IPS-NIHi7 (cell line): Measurements from ENCODE around the gene RNF217.

Experiments used
- DNase-seq: peaks from one replicate; pipeline ENCODE4 v3.0.0; 2012; ENCODE audit warnings: mixed read lengths; ENCODE audit errors: extremely low spot score

The RNF217 gene

GRCh38 chr6:124989136-124989983, 27.1 kb downstream of the RNF217 start:
- no peak for DNase-seq

- DNase-seq: no peak
These were observed 28.8 kb downstream of the RNF217 start for GRCh38 chr6:124990988-124991387.

DNA sequence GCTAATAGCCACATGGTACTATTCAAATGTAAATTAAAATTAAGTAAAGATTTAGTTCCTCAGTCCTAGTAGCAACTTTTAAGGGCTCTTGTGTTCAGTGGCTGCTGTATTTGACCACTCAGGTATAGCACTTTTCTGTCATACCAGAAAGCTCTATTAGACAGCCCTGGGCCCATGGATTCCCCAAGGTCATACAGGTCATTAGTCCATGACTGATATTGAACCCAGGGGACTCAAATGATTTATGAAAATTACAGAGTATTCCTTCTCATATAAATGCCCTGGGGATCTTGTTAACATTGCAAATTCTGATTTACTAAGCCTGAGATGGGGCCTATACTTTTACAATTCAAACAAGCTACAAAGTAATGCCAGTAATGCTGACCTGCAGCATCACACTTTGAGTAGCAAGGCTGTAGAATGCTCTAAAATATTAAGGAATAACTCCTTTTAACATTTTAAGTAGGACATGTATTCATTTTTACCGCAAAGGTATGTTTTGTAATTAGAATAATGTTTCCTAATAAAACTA, 29.6 kb downstream of the RNF217 start:
- DNase-seq: no peak

DNA sequence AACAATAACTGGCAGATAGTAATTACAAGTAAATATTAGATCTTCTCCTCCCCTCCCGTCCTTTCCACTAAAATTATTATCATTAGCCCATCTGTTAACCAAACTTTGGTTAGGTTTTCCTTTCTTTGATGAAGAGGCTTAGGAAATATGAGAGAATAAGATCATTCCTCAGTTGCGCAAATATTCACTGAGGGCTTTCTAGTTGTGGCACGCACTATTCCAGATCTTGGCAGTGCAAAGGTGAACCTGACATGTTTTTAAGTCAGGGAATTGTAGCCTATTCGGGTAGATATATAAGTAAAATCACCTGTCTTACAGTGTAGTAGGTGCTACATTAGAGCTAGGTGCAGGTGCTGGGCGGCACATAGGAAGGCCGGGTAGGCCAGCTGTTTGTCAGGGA, 31.1 kb downstream of the RNF217 start:
- DNase-seq: no peak

- no peak for DNase-seq
These were observed 32.4 kb downstream of the RNF217 start for GRCh38 chr6:124994648-124995047.

DNA sequence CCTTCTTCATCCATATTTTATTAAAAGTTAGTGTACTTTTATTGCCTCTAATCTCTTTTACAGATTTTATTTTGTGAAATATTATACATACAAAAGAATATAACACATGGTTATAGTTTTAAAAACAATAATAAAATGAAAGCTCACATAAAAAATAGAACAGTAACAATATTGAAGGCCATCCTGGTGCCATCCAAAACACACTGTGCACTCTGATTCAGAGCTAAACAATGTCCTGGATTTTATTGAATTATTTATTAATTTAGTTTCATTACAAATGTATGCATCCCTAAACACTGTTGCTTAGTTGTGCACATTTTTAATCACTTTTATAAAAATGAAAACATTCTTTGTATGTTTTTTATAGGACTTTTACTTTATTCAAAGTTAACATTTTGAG, 32.9 kb downstream of the RNF217 start:
- DNase-seq: no peak

GRCh38 chr6:124995645-124996325, 33.5 kb downstream of the RNF217 start:
- no peak for DNase-seq

DNA sequence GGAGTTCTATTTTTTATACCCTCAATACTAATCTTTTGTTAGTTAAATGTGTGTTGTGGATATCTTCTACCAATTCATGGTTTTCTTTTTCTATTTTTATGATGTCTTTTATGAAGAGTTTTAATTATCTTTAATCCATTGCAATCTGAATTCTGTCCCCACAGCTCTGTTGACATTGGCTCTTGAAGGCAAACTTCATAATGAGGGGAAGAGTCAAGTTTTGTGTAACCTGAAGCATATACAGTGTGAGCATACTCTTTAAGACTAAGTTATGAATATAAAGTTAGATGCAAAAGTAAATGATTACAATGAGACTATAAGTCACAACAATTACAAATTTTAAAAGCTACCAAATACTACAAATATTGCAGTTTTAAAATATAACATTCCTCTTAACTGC, 34.2 kb downstream of the RNF217 start:
- no peak for DNase-seq

- DNase-seq: no peak
These were observed 35.1 kb downstream of the RNF217 start for GRCh38 chr6:124997196-124997875.

DNA sequence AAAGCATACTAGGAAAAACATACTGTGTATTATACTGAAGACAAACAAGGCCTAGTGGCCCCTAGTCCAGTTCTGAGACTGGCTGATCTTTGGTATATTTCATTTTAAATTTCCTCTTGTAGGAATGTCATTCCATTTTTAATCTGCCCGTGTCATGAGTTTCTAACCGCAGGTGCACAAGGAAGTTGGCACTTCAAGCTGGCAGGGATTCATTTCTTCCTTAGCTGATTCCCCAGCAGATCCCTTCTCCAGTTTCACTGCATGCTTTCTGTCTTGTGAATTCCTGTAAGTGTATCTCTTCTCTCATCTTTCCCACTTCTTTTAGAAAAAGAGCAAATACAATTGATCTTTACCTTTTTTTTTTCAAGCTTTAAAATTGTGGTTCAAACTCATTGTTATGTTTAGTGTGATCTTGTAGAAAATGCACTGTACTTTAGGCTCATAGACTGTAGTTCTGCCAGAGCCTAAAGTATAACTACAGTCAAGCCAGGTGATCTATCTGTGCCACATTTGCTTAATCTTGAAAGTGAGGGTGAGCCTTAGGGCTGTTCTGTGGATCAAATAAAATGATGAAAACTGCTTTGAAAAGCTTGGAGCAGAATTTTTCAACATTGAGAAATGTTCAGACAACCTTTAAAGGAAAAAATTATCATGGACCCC, 37.0 kb downstream of the RNF217 start:
- no peak for DNase-seq

GRCh38 chr6:125001684-125002405, 39.6 kb downstream of the RNF217 start:
- DNase-seq: no peak

DNA sequence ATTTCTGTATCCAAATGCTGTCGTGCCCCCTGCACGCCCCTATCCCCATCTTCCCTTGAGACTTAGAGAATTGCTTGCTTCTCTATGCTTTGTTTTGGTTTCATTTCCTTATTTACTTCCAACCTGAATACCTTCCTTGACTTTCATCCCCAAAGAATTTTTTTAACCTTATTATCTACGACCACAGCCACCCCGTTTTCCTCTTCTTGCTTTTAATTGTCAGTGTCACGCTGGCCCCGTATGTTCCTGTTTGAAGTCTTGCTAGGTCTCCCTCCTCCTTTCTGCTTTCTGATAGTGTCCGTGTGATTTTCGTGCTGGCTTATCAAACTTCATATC, 40.1 kb downstream of the RNF217 start:
- no peak for DNase-seq

DNA sequence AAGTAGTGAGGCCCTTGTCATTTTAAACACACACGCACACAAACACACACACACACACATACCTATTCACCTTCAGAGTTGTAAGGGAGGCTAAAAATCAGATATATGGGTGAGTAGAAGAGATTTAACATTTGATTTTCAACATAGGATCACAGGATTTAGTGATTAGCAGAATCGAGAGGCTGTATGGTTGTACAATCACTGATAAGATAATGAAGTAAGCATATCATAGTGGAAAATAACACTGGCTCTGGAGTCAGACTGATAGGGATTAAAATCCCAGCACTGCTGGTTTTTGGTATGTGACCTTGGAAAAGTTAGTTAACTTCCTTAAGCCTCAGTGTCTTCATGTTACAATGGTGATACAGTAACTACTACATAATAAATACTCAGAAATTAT, 40.8 kb downstream of the RNF217 start:
- no peak for DNase-seq

GRCh38 chr6:125004198-125004597, 42.0 kb downstream of the RNF217 start:
- DNase-seq: no peak

GRCh38 chr6:125004797-125005595, 42.8 kb downstream of the RNF217 start:
- DNase-seq: no peak

DNA sequence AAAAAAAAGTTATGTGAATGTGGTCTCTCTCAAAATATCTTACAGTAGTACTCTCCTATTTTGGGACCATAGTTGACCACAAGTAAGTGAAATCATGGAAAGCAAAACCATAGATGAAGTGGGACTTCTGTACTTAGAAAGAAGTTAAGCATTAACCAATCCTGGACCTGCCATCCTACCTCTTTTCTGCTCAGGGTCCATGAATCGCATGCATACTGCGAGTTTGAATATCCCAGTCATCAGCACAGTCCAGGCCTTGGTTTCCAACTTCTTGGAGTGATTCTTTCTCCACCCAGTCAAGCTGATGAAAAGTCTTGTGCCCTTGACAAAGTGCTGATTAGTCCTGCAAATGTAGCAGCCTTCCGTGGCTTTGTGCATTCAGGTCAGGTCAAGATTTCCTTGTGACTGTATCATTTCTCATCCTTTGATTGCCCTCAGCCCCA, 46.0 kb downstream of the RNF217 start:
- no peak for DNase-seq

GRCh38 chr6:125008957-125009356, 46.7 kb downstream of the RNF217 start:
- no peak for DNase-seq

DNA sequence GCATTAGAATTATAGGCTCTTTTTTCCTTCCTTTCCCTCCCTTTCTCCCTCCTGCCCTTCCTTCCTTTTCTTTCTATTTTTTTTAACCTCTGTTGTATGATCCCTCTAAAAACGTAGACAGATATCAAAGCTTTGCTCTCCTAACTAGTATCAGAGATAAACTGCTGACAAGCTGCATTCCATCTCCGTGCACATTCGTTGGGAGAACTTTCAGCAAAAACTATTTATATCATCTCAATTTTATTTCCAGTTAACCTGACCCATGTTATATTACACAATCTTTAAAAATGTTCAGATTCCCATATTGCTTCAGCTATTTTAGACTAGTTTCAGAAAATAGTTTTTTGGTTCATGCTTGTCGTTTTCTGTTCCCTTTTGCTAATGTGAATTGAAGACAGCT, 47.3 kb downstream of the RNF217 start:
- DNase-seq: no peak

DNA sequence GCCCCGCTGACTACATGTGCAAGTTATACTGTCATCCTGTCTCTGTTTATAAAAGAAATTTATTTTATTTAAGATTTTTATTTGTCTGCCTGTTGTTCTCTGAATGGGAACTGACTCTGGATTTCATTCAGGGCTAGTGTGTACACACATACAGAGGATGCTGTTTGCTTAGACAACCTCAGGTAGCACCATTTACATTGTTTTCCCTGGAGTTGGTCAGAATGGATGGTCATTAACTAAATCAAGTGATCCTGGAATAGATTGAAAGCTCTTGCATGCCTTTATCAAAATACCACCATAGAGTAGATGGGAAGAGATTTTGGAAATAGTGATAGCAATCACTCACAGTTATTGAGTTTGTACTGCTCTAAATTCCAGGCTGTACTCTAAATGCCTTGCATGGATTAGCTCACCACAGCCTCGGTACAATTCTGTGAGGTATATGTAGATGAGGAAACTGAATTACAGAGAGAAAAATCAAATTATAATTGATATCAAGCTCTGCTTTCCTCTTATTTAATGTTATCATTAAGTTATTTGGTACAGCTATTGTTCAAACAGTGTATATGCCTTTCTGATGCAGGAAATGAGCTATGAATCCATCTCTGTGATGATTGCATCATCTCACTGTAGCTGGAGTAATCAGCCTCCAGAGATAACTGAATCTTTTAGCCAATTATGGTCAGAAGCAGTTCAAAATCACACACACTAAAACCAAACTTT, 51.9 kb downstream of the RNF217 start:
- DNase-seq: no peak

DNA sequence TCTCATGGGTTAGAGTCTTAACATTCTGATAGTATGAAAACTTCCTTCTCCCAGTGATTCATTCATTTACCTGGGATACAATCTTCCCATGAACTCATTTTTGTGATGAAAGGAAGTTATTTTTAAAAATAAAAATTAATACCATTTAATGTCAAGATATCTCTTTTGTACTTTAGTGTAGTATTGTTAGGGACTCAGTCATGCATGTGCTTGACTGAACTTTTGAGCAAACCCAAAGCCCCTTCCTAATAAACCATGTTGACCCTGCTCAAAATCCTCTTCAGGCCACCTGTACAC, 52.4 kb downstream of the RNF217 start:
- no peak for DNase-seq
